ENCODE results near the gene AK9. TPM values are rescaled to one million over a fixed set of nuclear protein-coding genes. Genes with fewer than 3 reads are reported as not detected.

AK9 gene
- total RNA-seq, 1 experiment from 2014 or later = 2.6 TPM

DNA sequence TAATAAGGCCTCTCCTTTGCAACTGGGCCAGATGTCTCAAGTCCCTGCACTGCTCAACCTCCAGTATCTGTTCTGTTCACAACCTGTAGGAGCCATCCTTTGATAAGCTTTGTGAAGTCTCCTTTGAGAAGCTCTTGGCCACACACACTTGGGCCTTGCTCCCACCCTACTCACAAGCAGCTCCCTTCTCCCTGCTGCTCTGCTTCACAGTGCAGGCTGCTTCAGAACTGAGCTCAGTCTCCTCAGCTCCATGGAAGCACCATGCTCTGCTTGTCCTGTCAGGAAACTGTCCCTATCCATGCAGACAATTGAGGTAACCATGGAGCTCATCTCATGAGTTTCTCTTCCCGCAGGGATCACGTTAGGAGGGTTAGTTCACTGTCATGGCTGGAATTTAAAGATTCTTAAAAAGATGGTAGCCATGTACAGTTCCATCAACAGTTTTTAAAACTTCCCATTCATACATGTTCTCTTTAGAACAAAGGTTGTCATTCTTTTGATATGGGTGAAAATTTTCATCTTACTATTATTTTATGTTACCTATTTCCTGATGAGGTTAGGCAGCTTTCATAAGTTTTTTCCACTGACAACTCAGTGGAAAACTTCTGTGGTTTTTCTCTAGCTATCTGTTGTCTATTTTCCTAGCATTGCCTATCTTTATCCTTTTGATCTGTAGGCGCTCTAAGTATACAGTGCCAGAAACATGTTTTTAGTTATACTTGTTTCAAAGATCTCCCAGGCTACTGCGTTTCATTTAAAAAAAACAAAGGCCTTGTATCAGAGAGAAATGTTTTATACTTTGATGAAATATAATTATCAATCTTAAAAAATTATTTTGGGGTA, 62.6 kb downstream of the AK9 start:
- intact Hi-C loops (cut with micrococcal nuclease; ENCODE audit: unreplicated experiment) = no loop called here
- Histone ChIP-seq H3K9me3 (ENCODE audit: low read depth, low read length, poor library complexity, severe bottlenecking) (no peaks in the 10 kb centered on the region), H3K4me3 (ENCODE audit: low read depth, low read length, poor library complexity, severe bottlenecking) (no peak overlapping the region), H3K36me3 (ENCODE audit: insufficient read depth, low read length, poor library complexity, severe bottlenecking) (no peaks in the 10 kb centered on the region), H3K4me1 (ENCODE audit: insufficient read depth, low read length, poor library complexity, severe bottlenecking) (no peaks in the 10 kb centered on the region), H3K27ac (ENCODE audit: low read depth, low read length, poor library complexity, severe bottlenecking) (no peak overlapping the region), H3K27me3 (replicated peaks; ENCODE audit: insufficient read depth, low read depth, low read length, poor library complexity) (no peaks in the 10 kb centered on the region)
- POLR2A ChIA-PET (ENCODE audit: low non-redundant PET) = no interaction called here
- CTCF ChIA-PET = no interaction called here
- no peak for DNase-seq (ENCODE audit: low spot score)
- no TSS peak for BruUV-seq (replicated peaks)
- TF ChIP-seq EZH2 (IDR thresholded peaks at IDR 0.05; ENCODE audit: borderline replicate concordance, low read depth, low read length, poor library complexity, severe bottlenecking) = no peak
- TF ChIP-seq CTCF (conservative IDR thresholded peaks at IDR 0.05; ENCODE audit: low read depth, low read length) = no peak

DNA sequence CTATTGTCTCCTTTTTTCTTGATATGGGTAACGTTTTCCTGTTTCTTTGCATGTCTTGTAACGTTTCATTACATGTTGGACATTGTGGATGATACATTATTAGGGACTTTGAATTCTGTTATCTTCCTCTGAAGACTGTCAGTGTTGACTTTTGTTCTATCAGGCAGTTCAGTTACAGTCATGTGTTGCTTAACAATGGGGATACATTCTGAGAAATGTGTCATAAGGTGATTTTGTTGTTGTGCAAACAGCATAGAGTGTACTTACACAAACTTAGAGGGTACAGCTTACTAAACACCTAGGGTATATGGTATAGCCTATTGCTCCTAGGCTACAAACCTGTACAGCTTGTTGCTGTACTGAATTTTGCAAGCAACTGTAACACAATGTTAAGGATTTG, 64.7 kb downstream of the AK9 start:
- no peak overlapping the region for H3K27ac ChIP-seq (ENCODE audit: low read depth, low read length, poor library complexity, severe bottlenecking)
- no TSS peak for BruUV-seq (replicated peaks)
- POLR2A ChIA-PET (ENCODE audit: low non-redundant PET) = no interaction called here

GRCh38 chr6:109625199-109625598, 65.8 kb downstream of the AK9 start:
- Histone ChIP-seq H3K36me3 (ENCODE audit: insufficient read depth, low read length, poor library complexity, severe bottlenecking) (no peaks in the 10 kb centered on the region), H3K4me1 (ENCODE audit: insufficient read depth, low read length, poor library complexity, severe bottlenecking) (no peaks in the 10 kb centered on the region), H3K4me3 (ENCODE audit: low read depth, low read length, poor library complexity, severe bottlenecking) (no peak overlapping the region), H3K27ac (ENCODE audit: low read depth, low read length, poor library complexity, severe bottlenecking) (no peak overlapping the region), H3K27me3 (replicated peaks; ENCODE audit: insufficient read depth, low read depth, low read length, poor library complexity) (no peaks in the 10 kb centered on the region), H3K9me3 (ENCODE audit: low read depth, low read length, poor library complexity, severe bottlenecking) (no peaks in the 10 kb centered on the region)
- TF ChIP-seq CTCF (conservative IDR thresholded peaks at IDR 0.05; ENCODE audit: low read depth, low read length) (no peak), EZH2 (IDR thresholded peaks at IDR 0.05; ENCODE audit: borderline replicate concordance, low read depth, low read length, poor library complexity, severe bottlenecking) (no peak)
- BruUV-seq (replicated peaks) = no TSS peak
- no peak for DNase-seq (ENCODE audit: low spot score)
- CTCF ChIA-PET = no interaction called here
- POLR2A ChIA-PET (ENCODE audit: low non-redundant PET) = no interaction called here
- intact Hi-C loops (cut with micrococcal nuclease; ENCODE audit: unreplicated experiment) = no loop called here

More for the DNA sequence above, 64.7 kb downstream of the AK9 start:
- CTCF ChIA-PET = no interaction called here
- intact Hi-C loops (cut with micrococcal nuclease; ENCODE audit: unreplicated experiment) = no loop called here
- Histone ChIP-seq H3K36me3 (ENCODE audit: insufficient read depth, low read length, poor library complexity, severe bottlenecking) (no peaks in the 10 kb centered on the region), H3K4me3 (ENCODE audit: low read depth, low read length, poor library complexity, severe bottlenecking) (no peak overlapping the region), H3K27me3 (replicated peaks; ENCODE audit: insufficient read depth, low read depth, low read length, poor library complexity) (no peaks in the 10 kb centered on the region), H3K9me3 (ENCODE audit: low read depth, low read length, poor library complexity, severe bottlenecking) (no peaks in the 10 kb centered on the region), H3K4me1 (ENCODE audit: insufficient read depth, low read length, poor library complexity, severe bottlenecking) (no peaks in the 10 kb centered on the region)
- no peak for TF ChIP-seq CTCF (conservative IDR thresholded peaks at IDR 0.05; ENCODE audit: low read depth, low read length)
- TF ChIP-seq EZH2 (IDR thresholded peaks at IDR 0.05; ENCODE audit: borderline replicate concordance, low read depth, low read length, poor library complexity, severe bottlenecking) = no peak
- DNase-seq (ENCODE audit: low spot score) = no peak

All from A673 (cell line).